Esophagus squamous epithelium (tissue), 5 donors: ENCODE data around the gene SV2A. TPM values are rescaled to one million over a fixed set of nuclear protein-coding genes. Genes with fewer than 3 reads are reported as not detected.

Experiments
- DNase-seq: peaks from one replicate; lab custom pipeline; 2025; lab: John Stamatoyannopoulos, UW
- H3K27ac ChIP-seq, 4 donors: fragments of 200-600 bp; sonication (generic); one replicate each; pipeline ENCODE4 v1.5.1; 2016 to 2019; ENCODE audit warnings: mild to moderate bottlenecking in 1 of 4
- H3K27me3 ChIP-seq, 4 donors: fragments of 200-600 bp; sonication (generic); 1 replicate in 3 of 4; 2 replicates in 1 of 4; pipeline versions ENCODE4 v1.5.1 to v1.6.0; 2017 to 2021; ENCODE audit warnings: antibody characterized with exemption in 1 of 4
- H3K36me3 ChIP-seq, 3 donors: fragments of 200-600 bp; sonication (generic); one replicate each; pipeline ENCODE4 v1.5.1; 2016 to 2019
- H3K4me1 ChIP-seq, 3 donors: fragments of 200-600 bp; sonication (generic); one replicate each; pipeline ENCODE4 v1.5.1; 2017 to 2019
- H3K4me3 ChIP-seq, 4 donors: fragments of 200-600 bp; sonication (generic); 1 replicate in 3 of 4; 2 replicates in 1 of 4; pipeline ENCODE4 v1.5.1; 2016 to 2019; ENCODE audit warnings: mild to moderate bottlenecking in 2 of 4, moderate library complexity in 1 of 4
- H3K9me3 ChIP-seq, 3 donors: fragments of 200-600 bp; sonication (generic); one replicate each; pipeline ENCODE4 v1.5.1; 2016 to 2019
- CTCF ChIP-seq, 6 experiments: fragments of 450-650 bp in 4 of 6; fragments of 200-600 bp in 2 of 6; sonication (generic) in 2 of 6; IDR thresholded peaks; one replicate each; pipeline ENCODE4 v1.5.1; 2016 to 2019; ENCODE audit warnings: antibody characterized with exemption in 6 of 6, mild to moderate bottlenecking in 4 of 6, moderate library complexity in 4 of 6
- POLR2A ChIP-seq, 4 donors: fragments of 450-650 bp; IDR thresholded peaks; one replicate each; pipeline ENCODE4 v1.6.1; 2017; ENCODE audit warnings: antibody characterized with exemption in 4 of 4, mild to moderate bottlenecking in 4 of 4, moderate library complexity in 3 of 4
- WGBS, 2 donors: methylation state at CpG; one replicate each; pipeline ENCODE4 v1.1.5; 2018; 5-methylcytosine and 5-hydroxymethylcytosine counted together
- intact Hi-C: fragments of 100-400 bp; cut with DNase I; formaldehyde crosslinking; loops from one replicate; pipeline ENCODE4 v1.15.0; 2022
- total RNA-seq, 4 donors: library from RNA; depleted of rRNA; stranded (reverse); fragments of >200 nt; gene quantifications; one replicate each; pipeline ENCODE4 v1.1.0, GENCODE V29; 2016
- donor health status: DM: yes; HTN: yes; CAD: no.

SV2A gene
- total RNA-seq, 4 donors from 2014 or later, result 0.11 to 2.1 (median 1.1) TPM

GRCh38 chr1:149932474-149932873, 14.8 kb upstream of the SV2A start:
- 85% methylated on average over 6 to 8 of the region's 8 CpGs for WGBS, 2 donors
- H3K36me3 ChIP-seq, result peaks cover 0 to 50% (median 0%) of the 10 kb centered on the region in 3 donors
- TF ChIP-seq POLR2A (IDR thresholded peaks at IDR 0.05) (no peak), CTCF (IDR thresholded peaks at IDR 0.05) (no peak)
- H3K4me3 ChIP-seq, result no peak overlapping the region
- H3K27me3 ChIP-seq, result no peaks in the 10 kb centered on the region
- no peaks in the 10 kb centered on the region for H3K9me3 ChIP-seq
- no peak overlapping the region for H3K27ac ChIP-seq
- intact Hi-C loops, result no loop called here
- H3K4me1 ChIP-seq, result peaks cover 4 to 38% (median 21%) of the 10 kb centered on the region in 3 donors
- no peak for DNase-seq

- no peaks in the 10 kb centered on the region for H3K27me3 ChIP-seq
- H3K4me3 ChIP-seq, result no peak overlapping the region
- peaks cover 14 to 35% (median 26%) of the 10 kb centered on the region in 3 donors for H3K4me1 ChIP-seq
- WGBS, 2 donors, result 60 to 81% methylated on average over 7 to 13 of the region's 13 CpGs
- H3K9me3 ChIP-seq, result no peaks in the 10 kb centered on the region
- H3K27ac ChIP-seq, result no peak overlapping the region
- peaks cover 0 to 56% (median 2%) of the 10 kb centered on the region in 3 donors for H3K36me3 ChIP-seq
- TF ChIP-seq CTCF (IDR thresholded peaks at IDR 0.05), result no peak
- no peak for TF ChIP-seq POLR2A (IDR thresholded peaks at IDR 0.05)
- intact Hi-C loops, result no loop called here
- DNase-seq, result no peak
Measured at GRCh38 chr1:149931212-149931790, 13.7 kb upstream of the SV2A start.

- Histone ChIP-seq H3K4me1 (peaks cover 16 to 35% (median 22%) of the 10 kb centered on the region in 3 donors), H3K9me3 (no peaks in the 10 kb centered on the region), H3K27ac (no peak overlapping the region), H3K36me3 (peaks cover 7 to 71% (median 17%) of the 10 kb centered on the region in 3 donors), H3K4me3 (no peak overlapping the region), H3K27me3 (no peaks in the 10 kb centered on the region)
- DNase-seq, result no peak
- intact Hi-C loops, result no loop called here
- 79 to 100% methylated on average over 1 to 2 of the region's 2 CpGs for WGBS, 2 donors
- TF ChIP-seq CTCF (IDR thresholded peaks at IDR 0.05), result no peak
- no peak for TF ChIP-seq POLR2A (IDR thresholded peaks at IDR 0.05)
Measured at GRCh38 chr1:149929856-149930255, 12.2 kb upstream of the SV2A start.

GRCh38 chr1:149928401-149928724, 10.7 kb upstream of the SV2A start:
- Histone ChIP-seq H3K27me3 (no peaks in the 10 kb centered on the region), H3K9me3 (no peaks in the 10 kb centered on the region), H3K4me3 (peak overlapping the region; percentile 73 to 96 (median 94)), H3K4me1 (peaks cover 16 to 38% (median 21%) of the 10 kb centered on the region in 3 donors), H3K27ac (peak overlapping the region; percentile 95 to 99 (median 97)), H3K36me3 (peaks cover 20 to 76% (median 32%) of the 10 kb centered on the region in 3 donors)
- intact Hi-C loops, result no loop called here
- WGBS, 2 donors, result 0% methylated on average over 1 of the region's 1 CpG; no CpG with 5 or more reads in 1 of the 2 donors
- no peak for TF ChIP-seq POLR2A (IDR thresholded peaks at IDR 0.05)
- no peak for TF ChIP-seq CTCF (IDR thresholded peaks at IDR 0.05)
- no peak for DNase-seq

- DNase-seq, result peak; percentile 69
- Histone ChIP-seq H3K27ac (peak within 1 kb of the TSS; percentile 95 to 99 (median 97)), H3K4me1 (peaks cover 16 to 38% (median 21%) of the 10 kb centered on the region in 3 donors), H3K9me3 (no peaks in the 10 kb centered on the region), H3K27me3 (no peaks in the 10 kb centered on the region), H3K36me3 (peaks cover 24 to 76% (median 36%) of the 10 kb centered on the region in 3 donors), H3K4me3 (peak within 1 kb of the TSS; percentile 73 to 96 (median 94))
- WGBS, 2 donors, result 1% methylated on average over 16 to 19 of the region's 47 CpGs
- TF ChIP-seq CTCF (IDR thresholded peaks at IDR 0.05), result peak in 3 of 6 experiments; percentile 13 to 26 (median 20)
- peak in 3 of 4 donors; percentile 89 to 96 (median 91) for TF ChIP-seq POLR2A (IDR thresholded peaks at IDR 0.05)
- intact Hi-C loops, result no loop called here
Measured at GRCh38 chr1:149927563-149928400, 10.1 kb upstream of the SV2A start, which contains the start of gene SF3B4. Gene SF3B4, minus strand, starts transcription at chr1:149927803. Its CDS starts 44 bp downstream, at chr1:149927759.
